H9 (cell line): Measurements from ENCODE around the gene PET100. TPM values are rescaled to one million over a fixed set of nuclear protein-coding genes. Genes with fewer than 3 reads are reported as not detected.

Experiments used
- DNase-seq: peaks from one replicate; pipeline ENCODE4 v3.0.0-alpha.2; 2017
- H2AFZ ChIP-seq: one replicate; pipeline ENCODE4 v1.6.1; 2013; ENCODE audit warnings: mild to moderate bottlenecking, low read length, control low read depth, moderate library complexity
- H2AK5ac ChIP-seq: 2 replicates; pipeline ENCODE4 v1.6.1; 2013; ENCODE audit warnings: low read length, control low read depth, mixed read lengths; ENCODE audit not compliant: insufficient read length
- H2BK120ac ChIP-seq: one replicate; pipeline ENCODE4 v1.6.1; 2013; ENCODE audit warnings: low read depth, mild to moderate bottlenecking, low read length, control low read depth, inconsistent platforms; ENCODE audit not compliant: poor library complexity, severe bottlenecking
- H2BK12ac ChIP-seq: 2 replicates; pipeline ENCODE4 v1.6.1; 2013; ENCODE audit warnings: low read length, control low read depth, mixed read lengths, low read depth; ENCODE audit not compliant: insufficient read length
- H2BK15ac ChIP-seq: 2 replicates; pipeline ENCODE4 v1.6.1; 2013; ENCODE audit warnings: low read depth, low read length, control low read depth
- H2BK20ac ChIP-seq: one replicate; pipeline ENCODE4 v1.6.1; 2013; ENCODE audit warnings: low read depth, mild to moderate bottlenecking, low read length, control low read depth, inconsistent platforms; ENCODE audit not compliant: poor library complexity, severe bottlenecking
- H2BK5ac ChIP-seq: 2 replicates; pipeline ENCODE4 v1.6.1; 2013; ENCODE audit warnings: low read length, control low read depth, mixed read lengths; ENCODE audit not compliant: insufficient read length
- H3K14ac ChIP-seq: 2 replicates; pipeline ENCODE4 v1.6.1; 2013; ENCODE audit warnings: low read length, control low read depth; ENCODE audit not compliant: insufficient read depth
- H3K18ac ChIP-seq: 2 replicates; pipeline ENCODE4 v1.6.1; 2013; ENCODE audit warnings: low read depth, mild to moderate bottlenecking, mixed read lengths, low read length, control low read depth; ENCODE audit not compliant: insufficient read length
- H3K23ac ChIP-seq: 2 replicates; pipeline ENCODE4 v1.6.1; 2013; ENCODE audit warnings: low read length, control low read depth, mixed read lengths, low read depth; ENCODE audit not compliant: insufficient read length
- H3K23me2 ChIP-seq: 2 replicates; pipeline ENCODE4 v1.6.1; 2013; ENCODE audit warnings: low read depth, mild to moderate bottlenecking, mixed read lengths, low read length, control low read depth; ENCODE audit not compliant: insufficient read length, poor library complexity, severe bottlenecking
- H3K27ac ChIP-seq: 2 replicates; pipeline ENCODE4 v1.5.1; 2013; ENCODE audit warnings: low read length, control low read depth, mixed read lengths, low read depth; ENCODE audit not compliant: insufficient read length
- H3K27me3 ChIP-seq: 2 replicates; pipeline ENCODE4 v1.6.1; 2013; ENCODE audit warnings: low read length, control low read depth, inconsistent platforms; ENCODE audit not compliant: insufficient read depth
- H3K4ac ChIP-seq: 2 replicates; pipeline ENCODE4 v1.6.1; 2013; ENCODE audit warnings: low read depth, mild to moderate bottlenecking, control low read depth, inconsistent platforms, low read length, moderate library complexity
- H3K4me1 ChIP-seq: 2 replicates; pipeline ENCODE4 v1.6.1; 2013; ENCODE audit warnings: low read length, control low read depth, inconsistent platforms; ENCODE audit not compliant: insufficient read depth
- H3K4me2 ChIP-seq: 2 replicates; pipeline ENCODE4 v1.6.1; 2013; ENCODE audit warnings: low read length, control low read depth, mixed read lengths; ENCODE audit not compliant: insufficient read length, insufficient read depth
- H3K56ac ChIP-seq: 2 replicates; pipeline ENCODE4 v1.6.1; 2013; ENCODE audit warnings: low read depth, mild to moderate bottlenecking, mixed read lengths, low read length, control low read depth; ENCODE audit not compliant: insufficient read length
- H3K79me1 ChIP-seq: 2 replicates; pipeline ENCODE4 v1.6.1; 2013; ENCODE audit warnings: low read depth, mild to moderate bottlenecking, moderate library complexity, low read length, control low read depth, inconsistent platforms; ENCODE audit not compliant: insufficient read depth, poor library complexity, severe bottlenecking
- H3K79me2 ChIP-seq: 2 replicates; pipeline ENCODE4 v1.6.1; 2013; ENCODE audit warnings: low read length, control low read depth, inconsistent platforms; ENCODE audit not compliant: insufficient read depth
- H3K9ac ChIP-seq: 2 replicates; pipeline ENCODE4 v1.6.1; 2013; ENCODE audit warnings: low read length, control low read depth, mixed read lengths; ENCODE audit not compliant: insufficient read length; ENCODE audit errors: extremely low read depth
- H3K9me3 ChIP-seq: one replicate; pipeline ENCODE4 v1.6.1; 2013; ENCODE audit warnings: low read depth, low read length, inconsistent platforms; ENCODE audit not compliant: control insufficient read depth
- H3T11ph ChIP-seq: one replicate; pipeline ENCODE4 v1.6.1; 2013; ENCODE audit warnings: mild to moderate bottlenecking, low read length, control low read depth, inconsistent platforms
- H4K20me1 ChIP-seq: one replicate; pipeline ENCODE4 v1.6.1; 2013; ENCODE audit not compliant: control insufficient read depth, insufficient read length, insufficient read depth
- H4K5ac ChIP-seq: 2 replicates; pipeline ENCODE4 v1.6.1; 2013; ENCODE audit warnings: low read depth, mild to moderate bottlenecking, mixed read lengths, low read length, control low read depth; ENCODE audit not compliant: insufficient read length
- H4K8ac ChIP-seq: replicated peaks from 2 replicates; pipeline ENCODE4 v1.6.1; 2013; ENCODE audit warnings: low read length, control low read depth, mixed read lengths, low read depth; ENCODE audit not compliant: insufficient read length
- H4K91ac ChIP-seq: 2 replicates; pipeline ENCODE4 v1.6.1; 2013; ENCODE audit warnings: low read depth, mild to moderate bottlenecking, moderate library complexity, mixed read lengths, low read length, control low read depth; ENCODE audit not compliant: insufficient read length
- H3K27ac Mint-ChIP-seq, 3 experiments: 2 replicates in 2 of 3; 3 replicates in 1 of 3; pipeline ENCODE4 v1.8.0; 2020 to 2021; ENCODE audit warnings: mixed read lengths in 3 of 3, mild to moderate bottlenecking in 1 of 3, moderate library complexity in 1 of 3
- H3K27me3 Mint-ChIP-seq: 2 replicates; pipeline ENCODE4 v1.8.0; 2021; ENCODE audit warnings: low read depth, mild to moderate bottlenecking, moderate library complexity, mixed read lengths
- H3K36me3 Mint-ChIP-seq, 3 experiments: 2 replicates in 2 of 3; 3 replicates in 1 of 3; pipeline ENCODE4 v1.8.0; 2020 to 2021; ENCODE audit warnings: low read depth in 3 of 3, mixed read lengths in 3 of 3; ENCODE audit not compliant: insufficient read depth in 1 of 3
- H3K4me1 Mint-ChIP-seq, 2 experiments: 2 replicates each; pipeline ENCODE4 v1.8.0; 2020; ENCODE audit warnings: mixed read lengths in 2 of 2
- H3K4me3 Mint-ChIP-seq, 2 experiments: 2 replicates in 1 of 2; 3 replicates in 1 of 2; pipeline ENCODE4 v1.8.0; 2020 to 2021; ENCODE audit warnings: mild to moderate bottlenecking in 2 of 2, mixed read lengths in 2 of 2, moderate library complexity in 1 of 2
- H3K9me3 Mint-ChIP-seq, 2 experiments: 2 replicates in 1 of 2; 3 replicates in 1 of 2; pipeline ENCODE4 v1.8.0; 2020; ENCODE audit warnings: mild to moderate bottlenecking in 2 of 2, mixed read lengths in 2 of 2, moderate library complexity in 1 of 2
- WGBS: extraction: QIAGEN DNeasy Blood & Tissue Kit; methylation state at CpG from one replicate; pipeline ENCODE4 v1.1.7; 2013; ENCODE audit warnings: missing lambda C conversion rate, low lambda C conversion rate, mixed read lengths; ENCODE audit not compliant: insufficient read length; ENCODE audit errors: extremely low coverage; 5-methylcytosine and 5-hydroxymethylcytosine counted together
- total RNA-seq: library from RNA; stranded (reverse); gene quantifications from 2 replicates; pipeline ENCODE4 v1.2.1, GENCODE V29; 2021
- TF ChIP-seq, protein P1 (sequence below): fragments of 200-600 bp; sonication (generic); conservative IDR thresholded peaks from 3 replicates; pipeline ENCODE4 v1.8.0; 2021; ENCODE audit warnings: antibody characterized with exemption, mild to moderate bottlenecking

Gene PET100
- total RNA-seq, 1 experiment from 2014 or later = 129 TPM

DNA sequence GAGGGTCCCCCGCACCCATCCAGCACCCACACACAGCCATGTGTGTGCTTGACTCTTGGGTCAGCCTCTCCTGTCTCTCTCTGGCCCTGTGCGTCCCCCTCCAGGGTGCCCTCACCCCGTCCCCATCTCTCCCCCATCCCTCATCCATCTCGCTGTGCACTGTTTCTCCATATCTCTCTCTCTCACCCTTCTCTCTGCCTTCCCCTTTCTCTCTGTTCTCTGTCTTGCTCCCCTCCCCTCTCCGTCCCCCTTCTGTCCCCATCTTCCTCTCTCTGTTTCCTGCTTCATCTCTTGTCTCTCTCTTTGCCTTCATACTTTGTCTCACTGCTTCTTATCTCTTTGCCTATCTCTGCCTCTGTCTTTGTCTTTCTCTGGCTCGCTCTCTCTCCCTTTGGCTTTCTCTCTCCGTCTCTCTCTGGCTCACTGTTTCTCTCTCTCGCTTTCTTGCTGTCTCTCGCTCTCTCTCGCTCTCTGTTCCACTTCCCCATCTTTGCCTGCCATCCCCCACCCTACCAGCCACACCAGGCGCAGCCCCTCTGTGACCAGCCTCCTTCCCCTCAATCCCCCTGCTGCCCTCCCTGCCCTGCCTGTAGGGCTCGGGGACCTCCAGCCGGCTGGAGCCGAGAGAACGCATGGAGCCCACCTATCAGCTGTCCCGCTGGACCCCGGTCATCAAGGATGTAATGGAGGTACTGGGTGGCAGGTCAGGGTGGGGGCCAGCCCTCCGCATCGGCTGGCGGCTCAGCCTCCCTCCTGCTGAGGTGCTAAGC lies 16.2 kb downstream of the PET100 start:
- Histone ChIP-seq H2BK20ac (no peak overlapping the region), H4K5ac (no peak overlapping the region), H4K91ac (no peak overlapping the region), H2BK15ac (no peak overlapping the region), H2BK120ac (no peak overlapping the region), H3K27me3 (no peaks in the 10 kb centered on the region), H4K8ac (no peak overlapping the region), H3K79me2 (no peaks in the 10 kb centered on the region), H3K23me2 (no peaks in the 10 kb centered on the region), H2BK5ac (no peak overlapping the region), H3K4me2 (no peak overlapping the region), H3K18ac (no peak overlapping the region), H4K20me1 (no peaks in the 10 kb centered on the region), H3K23ac (no peak overlapping the region), H3K56ac (no peak overlapping the region), H3K4me1 (no peaks in the 10 kb centered on the region), H2AFZ (no peak overlapping the region), H3K14ac (no peak overlapping the region), H2BK12ac (no peak overlapping the region), H3K9ac (no peak overlapping the region), H3K27ac (no peak overlapping the region), H3K79me1 (no peaks in the 10 kb centered on the region), H3K9me3 (no peaks in the 10 kb centered on the region), H3T11ph (no peak overlapping the region), H3K4ac (no peak overlapping the region), H2AK5ac (no peak overlapping the region)
- TF ChIP-seq, protein P1, sequence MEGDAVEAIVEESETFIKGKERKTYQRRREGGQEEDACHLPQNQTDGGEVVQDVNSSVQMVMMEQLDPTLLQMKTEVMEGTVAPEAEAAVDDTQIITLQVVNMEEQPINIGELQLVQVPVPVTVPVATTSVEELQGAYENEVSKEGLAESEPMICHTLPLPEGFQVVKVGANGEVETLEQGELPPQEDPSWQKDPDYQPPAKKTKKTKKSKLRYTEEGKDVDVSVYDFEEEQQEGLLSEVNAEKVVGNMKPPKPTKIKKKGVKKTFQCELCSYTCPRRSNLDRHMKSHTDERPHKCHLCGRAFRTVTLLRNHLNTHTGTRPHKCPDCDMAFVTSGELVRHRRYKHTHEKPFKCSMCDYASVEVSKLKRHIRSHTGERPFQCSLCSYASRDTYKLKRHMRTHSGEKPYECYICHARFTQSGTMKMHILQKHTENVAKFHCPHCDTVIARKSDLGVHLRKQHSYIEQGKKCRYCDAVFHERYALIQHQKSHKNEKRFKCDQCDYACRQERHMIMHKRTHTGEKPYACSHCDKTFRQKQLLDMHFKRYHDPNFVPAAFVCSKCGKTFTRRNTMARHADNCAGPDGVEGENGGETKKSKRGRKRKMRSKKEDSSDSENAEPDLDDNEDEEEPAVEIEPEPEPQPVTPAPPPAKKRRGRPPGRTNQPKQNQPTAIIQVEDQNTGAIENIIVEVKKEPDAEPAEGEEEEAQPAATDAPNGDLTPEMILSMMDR = no peak
- Mint-ChIP-seq H3K27ac (no peak overlapping the region), H3K4me1 (peaks cover 0 to 8% of the 10 kb centered on the region in 2 experiments; a peak in 2 of 4 replicates), H3K27me3 (peaks cover 14% of the 10 kb centered on the region), H3K4me3 (no peak overlapping the region), H3K36me3 (peaks cover 2 to 16% (median 7%) of the 10 kb centered on the region in 3 experiments; a peak in 4 of 7 replicates), H3K9me3 (no peaks in the 10 kb centered on the region; a peak in 1 of 5 replicates)
- WGBS = no CpG with 5 or more reads among the region's 20 CpGs
- DNase-seq = no peak
